Measurements from ENCODE around the gene FADS3. TPM values are rescaled to one million over a fixed set of nuclear protein-coding genes. Genes with fewer than 3 reads are reported as not detected.

The FADS3 gene
- total and polyA plus RNA-seq, 9 of the 15 experiments (the other 6 are each of a cell fraction or from before 2014, with no cell fraction given), result 0.97 to 148 (median 92.7) TPM

DNA sequence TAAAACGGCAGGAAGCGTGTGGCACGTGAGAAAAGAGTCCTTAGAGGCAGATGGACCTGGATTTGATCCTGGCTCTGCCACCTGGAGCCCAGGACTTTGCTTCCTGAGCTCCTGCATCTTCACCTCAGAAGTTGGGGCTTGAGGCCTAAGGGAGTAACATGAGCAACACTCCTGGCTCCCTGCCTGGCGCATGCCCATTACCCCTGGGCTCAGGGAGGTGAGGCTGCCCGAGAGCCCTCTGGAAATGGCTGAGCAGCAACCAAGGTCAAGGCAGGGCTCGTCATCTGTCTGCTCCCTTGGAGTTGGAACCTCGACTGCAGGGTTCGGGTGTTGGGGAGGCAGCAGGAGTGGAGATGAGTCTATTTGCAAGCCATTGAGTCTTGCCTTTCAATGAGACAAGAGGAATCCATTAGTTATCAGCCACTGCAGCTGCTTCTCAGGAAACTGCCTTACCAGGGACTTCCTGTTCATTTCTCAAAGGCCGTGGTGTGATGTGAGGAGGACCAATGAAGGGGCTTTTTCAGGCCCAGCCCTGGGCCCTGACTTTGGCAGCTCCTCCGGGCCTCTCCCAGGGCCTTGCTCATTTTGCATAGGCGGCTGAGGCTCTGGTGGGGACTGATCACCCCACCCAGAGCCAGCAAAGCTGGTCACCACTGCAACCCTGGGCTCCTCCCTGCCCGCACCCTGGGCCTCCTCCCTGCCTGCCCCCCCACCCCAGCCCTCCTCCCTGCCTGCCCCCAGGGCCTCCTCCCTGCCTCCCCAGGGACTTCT is 56.9 kb downstream of the FADS3 start (continued):
- TF ChIP-seq NR2C2 (CRISPR knock-in tag; IDR thresholded peaks at IDR 0.05), result no peak
- peak; percentile 73; the same call in 1 of the 2 replicates for TF ChIP-seq NR2C2 (tag; IDR thresholded peaks at IDR 0.05)
- TF ChIP-seq FOXJ3 (CRISPR knock-in tag; IDR thresholded peaks at IDR 0.05), result no peak
- TF ChIP-seq ZNF766 (CRISPR knock-in tag; conservative IDR thresholded peaks at IDR 0.05), result peak; percentile 86; the same call in 1 of the 2 replicates
- no peak for TF ChIP-seq AFF4 (CRISPR knock-in tag; IDR thresholded peaks at IDR 0.05)
- TF ChIP-seq HDAC1 (IDR thresholded peaks at IDR 0.05), result peak in 1 of 2 experiments; percentile 41; a peak in 1 of 4 replicates
- peak; percentile 54; the same call in 1 of the 2 replicates for TF ChIP-seq ELF2 (CRISPR knock-in tag; IDR thresholded peaks at IDR 0.05)
- TF ChIP-seq NEUROD1 (IDR thresholded peaks at IDR 0.05; ENCODE audit: borderline replicate concordance, low read depth, low read length, partially characterized antibody), result peak; percentile 68
- no peak for TF ChIP-seq SRSF9 (IDR thresholded peaks at IDR 0.05; ENCODE audit: borderline replicate concordance, low read depth, low read length)
- no peak for TF ChIP-seq ATF7 (IDR thresholded peaks at IDR 0.05)
- no peak for TF ChIP-seq RFX1 (IDR thresholded peaks at IDR 0.05)
- TF ChIP-seq MAX (CRISPR knock-in tag; IDR thresholded peaks at IDR 0.05), result peak; percentile 75
- 0 out of 2 replicates have a peak, but pooled peaks have one; percentile 33 for TF ChIP-seq ZNF695 (CRISPR knock-in tag; IDR thresholded peaks at IDR 0.05)
- TF ChIP-seq ZBTB33 (CRISPR knock-in tag; IDR thresholded peaks at IDR 0.05), result no peak
- TF ChIP-seq NR2C1 (IDR thresholded peaks at IDR 0.05), result no peak
- peak; percentile 55 for TF ChIP-seq NR2C1 (tag; IDR thresholded peaks at IDR 0.05)
- TF ChIP-seq SAFB (IDR thresholded peaks at IDR 0.05; ENCODE audit: borderline replicate concordance, low read depth, low read length), result no peak
- no peak for TF ChIP-seq ZNF408 (CRISPR knock-in tag; IDR thresholded peaks at IDR 0.05; ENCODE audit: low read depth)
- no peak for TF ChIP-seq JUNB (CRISPR knock-in tag; conservative IDR thresholded peaks at IDR 0.05)
- peak; percentile 67; the same call in 1 of the 2 replicates for TF ChIP-seq MTA2 (IDR thresholded peaks at IDR 0.05; ENCODE audit: low read depth)
- no peak for TF ChIP-seq ZNF280B (CRISPR knock-in tag; IDR thresholded peaks at IDR 0.05)

All from K562 (cell line).